ENCODE results near the gene GBA3. TPM values are rescaled to one million over a fixed set of nuclear protein-coding genes. Genes with fewer than 3 reads are reported as not detected.

The GBA3 gene
- total RNA-seq (1 to 10 TPM in 1 of 7 donors, under 1 TPM in 3, not detected in 3; 0.26 to 5.4 (median 0.53) TPM), polyA plus RNA-seq (under 1 TPM; 0.06 to 0.62 TPM)
- long read RNA-seq, donor 1, result 0 reads
- long read RNA-seq, donor 2, result 0 reads
- long read RNA-seq, donor 3, result 0 reads

GRCh38 chr4:22692736-22693135 is at the start of gene GBA3:
GBA3 (plus strand) TSS chr4:22692937.
- intact Hi-C loops (cut with DNase I), result loop anchor here in 1 of 4 donors (10.0 kb wide), 1 partner anchor 288 kb away; no protein-coding TSS in a partner anchor
- TF ChIP-seq, protein P1, sequence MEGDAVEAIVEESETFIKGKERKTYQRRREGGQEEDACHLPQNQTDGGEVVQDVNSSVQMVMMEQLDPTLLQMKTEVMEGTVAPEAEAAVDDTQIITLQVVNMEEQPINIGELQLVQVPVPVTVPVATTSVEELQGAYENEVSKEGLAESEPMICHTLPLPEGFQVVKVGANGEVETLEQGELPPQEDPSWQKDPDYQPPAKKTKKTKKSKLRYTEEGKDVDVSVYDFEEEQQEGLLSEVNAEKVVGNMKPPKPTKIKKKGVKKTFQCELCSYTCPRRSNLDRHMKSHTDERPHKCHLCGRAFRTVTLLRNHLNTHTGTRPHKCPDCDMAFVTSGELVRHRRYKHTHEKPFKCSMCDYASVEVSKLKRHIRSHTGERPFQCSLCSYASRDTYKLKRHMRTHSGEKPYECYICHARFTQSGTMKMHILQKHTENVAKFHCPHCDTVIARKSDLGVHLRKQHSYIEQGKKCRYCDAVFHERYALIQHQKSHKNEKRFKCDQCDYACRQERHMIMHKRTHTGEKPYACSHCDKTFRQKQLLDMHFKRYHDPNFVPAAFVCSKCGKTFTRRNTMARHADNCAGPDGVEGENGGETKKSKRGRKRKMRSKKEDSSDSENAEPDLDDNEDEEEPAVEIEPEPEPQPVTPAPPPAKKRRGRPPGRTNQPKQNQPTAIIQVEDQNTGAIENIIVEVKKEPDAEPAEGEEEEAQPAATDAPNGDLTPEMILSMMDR (IDR thresholded peaks at IDR 0.05), result no peak
- TF ChIP-seq POLR2A (IDR thresholded peaks at IDR 0.05), result no peak
- no peak for TF ChIP-seq EP300 (IDR thresholded peaks at IDR 0.05)
- Histone ChIP-seq H3K27me3 (no peaks in the 10 kb centered on the region), H3K27ac (no peak within 1 kb of the TSS), H3K4me1 (ENCODE audit: insufficient read depth) (no peaks in the 10 kb centered on the region), H3K9me3 (no peaks in the 10 kb centered on the region), H3K36me3 (no peaks in the 10 kb centered on the region), H3K4me3 (no peak within 1 kb of the TSS)
- no peak for DNase-seq
- 43 to 75% (median 52%) methylated on average over 1 of the region's 1 CpG for WGBS, 3 donors

DNA sequence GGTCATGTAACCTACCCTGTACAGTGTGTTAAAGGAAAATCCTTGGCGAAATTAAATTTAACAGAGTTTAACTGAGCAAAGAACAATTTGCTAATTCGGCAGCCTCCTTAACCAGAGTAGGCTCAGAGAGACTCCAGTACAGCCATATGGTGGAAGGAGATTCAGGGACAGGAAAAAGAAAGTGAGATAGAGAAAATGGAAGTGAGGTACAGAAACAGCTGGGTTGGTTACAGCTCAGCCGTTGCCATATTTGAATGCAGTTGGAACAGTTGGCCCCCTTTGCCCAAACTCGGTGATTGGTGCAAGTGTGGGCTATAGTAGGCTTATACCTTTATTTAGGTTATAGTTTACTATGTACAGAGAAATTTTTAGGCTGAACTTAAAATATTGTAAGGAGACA is 48.8 kb upstream of the GBA3 start:
- H3K4me1 ChIP-seq (ENCODE audit: insufficient read depth), result no peaks in the 10 kb centered on the region
- H3K27me3 ChIP-seq, result no peaks in the 10 kb centered on the region
- no peak overlapping the region for H3K4me3 ChIP-seq
- H3K9me3 ChIP-seq, result peaks cover 0 to 3% of the 10 kb centered on the region in 2 donors
- H3K36me3 ChIP-seq, result no peaks in the 10 kb centered on the region
- TF ChIP-seq POLR2A (IDR thresholded peaks at IDR 0.05) (no peak), EP300 (IDR thresholded peaks at IDR 0.05) (no peak)
- TF ChIP-seq, protein P1 (IDR thresholded peaks at IDR 0.05), result no peak
- H3K27ac ChIP-seq, result no peak overlapping the region
- 88 to 94% (median 94%) methylated on average over 4 of the region's 4 CpGs for WGBS, 3 donors
- DNase-seq, result no peak
- intact Hi-C loops (cut with DNase I), result no loop called here

DNA sequence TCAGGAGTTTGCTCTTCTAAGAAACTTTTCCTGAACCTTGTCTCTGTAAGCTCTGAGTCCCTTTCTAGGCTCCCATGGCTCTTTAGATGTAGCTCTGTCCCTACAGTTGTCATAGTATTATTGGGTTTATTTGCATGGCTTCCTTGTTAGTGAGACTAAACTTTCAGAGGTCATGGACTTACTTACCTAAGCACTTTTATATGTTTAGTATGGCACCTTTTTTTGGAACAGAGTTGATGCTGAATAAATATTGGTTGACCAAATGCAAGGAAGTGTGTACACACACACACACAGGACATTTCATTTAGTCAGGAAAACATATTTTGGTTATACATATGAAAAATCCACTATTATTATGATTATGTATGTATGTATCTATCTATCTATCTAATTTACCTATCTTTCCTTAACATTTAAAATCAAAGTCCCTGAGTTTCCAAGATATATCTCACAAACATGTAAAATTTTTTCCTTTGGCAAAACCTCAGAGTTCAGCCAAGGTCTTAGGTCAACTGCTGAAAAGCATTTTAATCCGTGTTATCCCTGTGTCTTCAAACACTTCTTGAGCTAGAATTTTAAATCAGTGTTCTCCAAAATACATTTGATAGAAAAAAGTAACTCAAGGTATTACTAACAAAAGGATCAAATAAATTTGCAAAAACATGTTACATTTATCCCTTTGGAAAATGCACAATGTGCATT is 47.1 kb upstream of the GBA3 start:
- intact Hi-C loops (cut with DNase I), result no loop called here

GRCh38 chr4:22648996-22649395 is 43.7 kb upstream of the GBA3 start:
- Histone ChIP-seq H3K36me3 (no peaks in the 10 kb centered on the region), H3K4me3 (no peak overlapping the region), H3K9me3 (no peaks in the 10 kb centered on the region), H3K27me3 (no peaks in the 10 kb centered on the region), H3K27ac (no peak overlapping the region), H3K4me1 (ENCODE audit: insufficient read depth) (no peaks in the 10 kb centered on the region)
- WGBS, 3 donors, result 75 to 83% (median 78%) methylated on average over 8 of the region's 8 CpGs
- intact Hi-C loops (cut with DNase I), result no loop called here
- TF ChIP-seq EP300 (IDR thresholded peaks at IDR 0.05) (no peak), POLR2A (IDR thresholded peaks at IDR 0.05) (no peak)
- TF ChIP-seq, protein P1 (IDR thresholded peaks at IDR 0.05), result no peak
- DNase-seq, result no peak

More for the DNA sequence above, 47.1 kb upstream of the GBA3 start:
- Histone ChIP-seq H3K36me3 (no peaks in the 10 kb centered on the region), H3K27me3 (no peaks in the 10 kb centered on the region), H3K27ac (no peak overlapping the region), H3K4me1 (ENCODE audit: insufficient read depth) (no peaks in the 10 kb centered on the region), H3K4me3 (no peak overlapping the region), H3K9me3 (no peaks in the 10 kb centered on the region)
- DNase-seq, result no peak
- WGBS, 3 donors, result 41 to 61% (median 43%) methylated on average over 1 of the region's 1 CpG
- TF ChIP-seq, protein P1 (IDR thresholded peaks at IDR 0.05), result no peak
- TF ChIP-seq EP300 (IDR thresholded peaks at IDR 0.05), result no peak
- no peak for TF ChIP-seq POLR2A (IDR thresholded peaks at IDR 0.05)
